Upper lobe of right lung (tissue), 1 donor: ENCODE measurements around the gene SPATA13. TPM values are rescaled to one million over a fixed set of nuclear protein-coding genes. Genes with fewer than 3 reads are reported as not detected.
A peak's percentile ranks its signal among the peaks of the same experiment; 100 is the strongest.

Source experiments
- ATAC-seq: fragments of 200-7000 bp; cut with Tn5 transposase; one replicate; pipeline ENCODE4 v1.9.1; 2020; ENCODE audit warnings: mild to moderate bottlenecking, moderate library complexity
- DNase-seq: peaks from one replicate; pipeline ENCODE4 v3.0.0-alpha.2; 2020
- H3K27ac ChIP-seq: fragments of 200-600 bp; one replicate; pipeline ENCODE4 v1.8.0; 2022
- H3K27me3 ChIP-seq: fragments of 200-600 bp; one replicate; pipeline ENCODE4 v1.8.0; 2022; ENCODE audit warnings: mild to moderate bottlenecking
- H3K36me3 ChIP-seq: fragments of 200-600 bp; one replicate; pipeline ENCODE4 v1.8.0; 2022
- H3K4me1 ChIP-seq: fragments of 200-600 bp; one replicate; pipeline ENCODE4 v1.8.0; 2022
- H3K4me3 ChIP-seq: fragments of 200-600 bp; one replicate; pipeline ENCODE4 v1.8.0; 2022; ENCODE audit warnings: mild to moderate bottlenecking
- H3K9me3 ChIP-seq: fragments of 200-600 bp; one replicate; pipeline ENCODE4 v1.8.0; 2022
- intact Hi-C: fragments of 100-400 bp; cut with DNase I; formaldehyde crosslinking; loops from one replicate; pipeline ENCODE4 v1.11.0; 2022
- total RNA-seq: library from RNA; stranded (reverse); fragmentation: NEBNext Ultra II Directional; extraction: Animal tissue kit (Norgen Biotek cat#: 25700); gene quantifications from one replicate; pipeline ENCODE4 v1.2.1, GENCODE V29; 2021
- TF ChIP-seq, protein P1 (sequence below): fragments of 200-600 bp; IDR thresholded peaks from one replicate; pipeline ENCODE4 v1.8.0; 2022; ENCODE audit warnings: antibody characterized with exemption
- donor health status: DM: no; HTN: yes; CAD: no; lungs with severe emphysema.

Gene SPATA13
- total RNA-seq, 1 donor from 2014 or later: 34.4 TPM

DNA sequence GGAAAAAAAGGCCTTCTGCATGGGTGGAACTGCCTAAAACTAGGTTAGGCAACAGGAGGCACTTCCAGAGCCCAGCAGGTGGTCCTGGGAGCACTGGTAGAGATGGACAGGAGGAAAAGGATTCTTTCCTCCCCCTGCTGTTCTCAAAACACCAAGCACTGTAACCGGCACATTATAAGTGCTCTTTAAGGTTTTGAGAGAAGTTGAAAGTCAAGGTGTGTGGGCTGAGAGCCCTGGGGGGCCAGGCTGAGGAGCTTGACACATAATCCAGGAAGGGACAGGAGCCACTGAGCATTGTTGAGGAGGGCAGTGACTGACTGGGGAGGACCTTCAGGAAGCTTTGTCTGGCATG, 32.3 kb downstream of the SPATA13 start:
- no peak overlapping the region for H3K27ac ChIP-seq
- intact Hi-C loops: no loop called here

DNA sequence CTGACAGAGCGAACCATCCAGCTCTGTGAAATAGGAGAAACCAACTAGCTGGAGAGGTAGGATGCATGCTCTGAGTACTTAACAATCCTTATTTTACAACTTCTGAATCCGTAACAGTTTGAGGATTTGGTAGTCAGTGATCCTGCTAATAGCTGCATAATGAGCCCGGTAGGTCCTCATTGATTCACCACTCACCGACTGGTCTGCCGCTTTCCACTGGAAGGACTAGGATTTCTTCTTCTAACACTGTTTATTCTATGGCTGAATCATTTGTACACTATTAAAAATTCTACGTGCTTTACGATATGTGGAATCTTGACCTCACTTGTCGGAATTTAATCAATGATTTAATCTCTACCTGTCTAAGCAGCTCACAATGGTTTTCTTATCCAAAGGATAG, 33.9 kb downstream of the SPATA13 start:
- DNase-seq (no peak), ATAC-seq (no peak)
- no peaks in the 10 kb centered on the region for H3K27me3 ChIP-seq
- H3K4me1 ChIP-seq: no peaks in the 10 kb centered on the region
- intact Hi-C loops: no loop called here
- H3K4me3 ChIP-seq: no peak overlapping the region
- no peak overlapping the region for H3K27ac ChIP-seq
- H3K36me3 ChIP-seq: no peaks in the 10 kb centered on the region
- no peaks in the 10 kb centered on the region for H3K9me3 ChIP-seq
- TF ChIP-seq, protein P1, sequence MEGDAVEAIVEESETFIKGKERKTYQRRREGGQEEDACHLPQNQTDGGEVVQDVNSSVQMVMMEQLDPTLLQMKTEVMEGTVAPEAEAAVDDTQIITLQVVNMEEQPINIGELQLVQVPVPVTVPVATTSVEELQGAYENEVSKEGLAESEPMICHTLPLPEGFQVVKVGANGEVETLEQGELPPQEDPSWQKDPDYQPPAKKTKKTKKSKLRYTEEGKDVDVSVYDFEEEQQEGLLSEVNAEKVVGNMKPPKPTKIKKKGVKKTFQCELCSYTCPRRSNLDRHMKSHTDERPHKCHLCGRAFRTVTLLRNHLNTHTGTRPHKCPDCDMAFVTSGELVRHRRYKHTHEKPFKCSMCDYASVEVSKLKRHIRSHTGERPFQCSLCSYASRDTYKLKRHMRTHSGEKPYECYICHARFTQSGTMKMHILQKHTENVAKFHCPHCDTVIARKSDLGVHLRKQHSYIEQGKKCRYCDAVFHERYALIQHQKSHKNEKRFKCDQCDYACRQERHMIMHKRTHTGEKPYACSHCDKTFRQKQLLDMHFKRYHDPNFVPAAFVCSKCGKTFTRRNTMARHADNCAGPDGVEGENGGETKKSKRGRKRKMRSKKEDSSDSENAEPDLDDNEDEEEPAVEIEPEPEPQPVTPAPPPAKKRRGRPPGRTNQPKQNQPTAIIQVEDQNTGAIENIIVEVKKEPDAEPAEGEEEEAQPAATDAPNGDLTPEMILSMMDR: no peak

More for the DNA sequence above, 32.3 kb downstream of the SPATA13 start:
- Histone ChIP-seq H3K27me3 (no peaks in the 10 kb centered on the region), H3K4me1 (no peaks in the 10 kb centered on the region), H3K36me3 (no peaks in the 10 kb centered on the region), H3K9me3 (no peaks in the 10 kb centered on the region), H3K4me3 (no peak overlapping the region)
- ATAC-seq: peak; percentile 22
- TF ChIP-seq, protein P1: no peak
- DNase-seq: no peak

GRCh38 chr13:24195626-24196025, 35.1 kb downstream of the SPATA13 start:
- no peaks in the 10 kb centered on the region for H3K9me3 ChIP-seq
- no peak overlapping the region for H3K27ac ChIP-seq
- intact Hi-C loops: no loop called here
- H3K36me3 ChIP-seq: no peaks in the 10 kb centered on the region
- H3K27me3 ChIP-seq: no peaks in the 10 kb centered on the region
- ATAC-seq (no peak), DNase-seq (no peak)
- no peaks in the 10 kb centered on the region for H3K4me1 ChIP-seq
- H3K4me3 ChIP-seq: no peak overlapping the region
- TF ChIP-seq, protein P1: no peak

DNA sequence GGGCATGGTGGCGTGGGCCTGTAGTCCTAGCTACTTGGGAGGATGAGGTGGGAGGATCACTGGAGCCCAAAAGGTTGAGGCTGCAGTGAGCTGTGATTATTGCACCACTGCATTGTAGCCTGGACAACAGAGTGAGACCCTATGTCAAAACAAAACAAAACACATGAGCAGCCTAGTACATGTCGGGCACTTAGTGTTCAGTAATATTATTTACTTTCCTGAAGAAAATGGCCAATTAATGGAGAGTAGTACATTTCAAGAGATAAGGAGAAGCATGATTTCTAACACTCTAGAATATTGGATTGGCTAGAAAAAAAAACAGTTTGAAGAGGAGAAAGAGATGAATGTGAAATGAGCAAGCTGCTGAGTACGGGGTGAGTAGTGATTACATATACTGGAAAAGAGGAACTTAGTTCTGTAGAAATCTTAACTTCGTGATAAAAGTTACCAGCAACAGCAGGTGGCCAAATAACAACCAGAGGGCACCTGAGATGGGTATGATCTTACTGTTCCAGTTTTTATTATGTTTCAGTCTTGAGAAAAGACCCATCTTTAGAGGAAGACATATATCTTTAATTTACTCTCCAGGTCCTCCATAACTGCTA, 36.2 kb downstream of the SPATA13 start:
- intact Hi-C loops: no loop called here

GRCh38 chr13:24199016-24199415, 38.5 kb downstream of the SPATA13 start:
- intact Hi-C loops: no loop called here

More for the DNA sequence above, 36.2 kb downstream of the SPATA13 start:
- Histone ChIP-seq H3K27me3 (no peaks in the 10 kb centered on the region), H3K36me3 (no peaks in the 10 kb centered on the region), H3K4me3 (no peak overlapping the region), H3K9me3 (no peaks in the 10 kb centered on the region), H3K27ac (no peak overlapping the region), H3K4me1 (no peaks in the 10 kb centered on the region)
- TF ChIP-seq, protein P1: no peak
- DNase-seq (no peak), ATAC-seq (no peak)

More at GRCh38 chr13:24199016-24199415, 38.5 kb downstream of the SPATA13 start:
- DNase-seq: no peak
- no peak overlapping the region for H3K4me3 ChIP-seq
- H3K27me3 ChIP-seq: no peaks in the 10 kb centered on the region
- peaks cover 6% of the 10 kb centered on the region for H3K4me1 ChIP-seq
- TF ChIP-seq, protein P1: no peak
- H3K36me3 ChIP-seq: no peaks in the 10 kb centered on the region
- no peak overlapping the region for H3K27ac ChIP-seq
- no peaks in the 10 kb centered on the region for H3K9me3 ChIP-seq
- ATAC-seq: no peak
